NCI-H774 (cell line): ENCODE measurements around the gene EIF4H.
A peak's percentile ranks its signal among the peaks of the same experiment; 100 is the strongest.
"Not testable (repeated sequence)": the region's sequence is repeated elsewhere in the genome, so short reads cannot be mapped to it uniquely, and the experiment has no call there.

Experiments
- DNase-seq: peaks from one replicate; lab custom pipeline; 2025; lab: John Stamatoyannopoulos, UW

Gene EIF4H

DNA sequence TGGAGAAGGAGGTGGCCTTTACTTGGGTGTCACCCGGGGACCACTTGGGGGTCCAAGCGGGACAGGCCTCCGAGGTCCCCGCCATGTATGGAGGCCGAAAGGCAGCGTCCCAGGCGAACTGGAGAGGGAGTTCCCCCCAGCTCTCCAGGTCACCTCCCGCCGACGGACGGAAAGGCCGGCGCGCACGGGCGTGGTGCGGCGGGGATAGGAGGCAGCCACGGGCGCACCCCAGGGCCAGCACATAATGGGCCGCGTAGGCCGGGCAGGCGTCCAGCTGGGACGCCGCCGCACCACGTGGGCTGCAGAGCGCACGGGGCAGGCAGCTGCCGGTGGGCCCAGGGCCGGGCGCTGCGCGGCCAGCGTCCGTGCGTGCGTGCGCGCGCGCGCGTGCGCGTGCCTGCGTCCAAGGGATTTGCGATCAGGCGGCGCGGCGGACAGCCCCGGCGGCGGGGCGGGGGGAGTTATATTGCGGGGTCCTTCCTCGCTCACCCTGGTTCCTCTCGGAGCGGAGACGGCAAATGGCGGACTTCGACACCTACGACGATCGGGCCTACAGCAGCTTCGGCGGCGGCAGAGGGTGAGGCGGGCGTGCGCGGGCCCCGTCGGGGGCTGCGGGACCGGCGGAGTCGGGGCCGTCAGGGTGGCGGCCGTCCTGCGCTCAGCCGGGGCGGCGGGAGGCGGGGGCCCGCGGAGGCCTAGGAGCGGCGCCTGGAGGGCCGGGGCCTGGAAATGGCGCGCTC, at the start of gene EIF4H:
TSS of gene EIF4H (plus strand) at position 491 of the 740 bp plus-strand sequence. CDS start at position 519, 28 bp downstream.
- DNase-seq = peak; percentile 94

DNA sequence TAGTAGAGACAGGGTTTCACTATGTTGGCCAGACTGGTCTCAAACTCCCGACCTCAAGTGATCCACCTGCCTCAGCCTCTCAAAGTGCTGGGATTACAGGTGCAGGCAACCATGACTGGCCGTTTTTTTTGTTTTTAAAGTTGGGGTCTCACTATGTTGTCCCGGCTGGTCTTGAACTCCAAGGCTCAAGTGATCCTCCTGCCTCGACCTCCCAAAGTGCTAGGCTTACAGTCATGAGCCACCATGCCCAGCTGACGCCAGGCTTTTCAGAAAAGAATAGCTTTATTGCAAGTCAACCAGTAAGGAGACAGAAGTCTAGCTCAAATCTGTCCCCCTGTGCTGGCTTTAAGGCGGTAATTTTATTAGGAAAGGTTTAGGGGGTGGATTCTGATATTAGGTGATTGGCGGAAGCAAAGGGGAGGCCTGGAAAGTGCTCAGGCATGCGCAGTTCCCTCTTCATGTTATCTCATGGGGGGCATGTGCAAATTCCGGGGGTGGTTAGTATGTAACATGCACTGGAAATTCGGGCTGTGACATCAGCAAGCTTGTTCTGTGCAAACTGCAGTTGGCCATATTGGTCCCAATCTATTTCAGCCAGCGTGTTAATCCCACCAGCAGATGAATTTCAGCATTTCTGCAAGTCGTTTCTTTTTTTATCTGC, 47.8 kb upstream of the EIF4H start:
- DNase-seq = no peak

DNA sequence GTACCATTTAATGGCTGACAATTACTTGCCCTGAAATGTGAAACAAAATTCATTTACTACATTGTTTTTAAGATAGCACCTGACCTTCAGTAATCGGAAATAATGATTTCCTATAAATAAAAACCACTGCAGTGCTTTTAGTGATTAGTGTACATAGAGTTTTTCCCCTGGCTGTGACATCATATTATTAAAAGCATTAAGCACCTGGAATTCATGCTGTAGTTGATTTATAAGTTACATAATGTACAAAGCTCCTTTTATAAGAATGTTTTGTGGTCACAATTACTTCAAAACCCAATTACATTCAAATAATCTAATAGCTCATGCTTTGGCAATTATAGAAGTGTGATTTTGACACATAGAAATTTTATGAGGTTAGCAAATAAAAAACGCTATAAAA, 44.3 kb upstream of the EIF4H start:
- DNase-seq = peak; percentile 13

DNA sequence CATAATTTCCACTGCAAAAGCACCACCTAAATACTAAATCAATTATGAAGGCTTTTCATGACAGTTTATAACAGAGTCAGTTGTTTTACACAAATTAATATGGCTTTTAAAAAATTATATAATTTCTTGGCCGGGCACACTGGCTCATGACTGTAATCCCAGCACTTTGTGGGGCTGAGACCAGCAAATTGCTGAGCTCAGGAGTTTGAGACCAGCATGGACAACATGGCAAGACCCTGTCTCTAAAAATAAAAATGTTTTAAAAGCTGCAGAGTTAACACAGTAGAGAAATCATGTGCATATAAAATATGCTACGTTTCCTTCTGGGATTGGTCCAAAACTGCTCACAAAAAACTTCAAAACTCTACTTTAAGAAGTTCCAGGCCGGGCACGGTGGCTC, 43.6 kb upstream of the EIF4H start:
- DNase-seq = no peak

DNA sequence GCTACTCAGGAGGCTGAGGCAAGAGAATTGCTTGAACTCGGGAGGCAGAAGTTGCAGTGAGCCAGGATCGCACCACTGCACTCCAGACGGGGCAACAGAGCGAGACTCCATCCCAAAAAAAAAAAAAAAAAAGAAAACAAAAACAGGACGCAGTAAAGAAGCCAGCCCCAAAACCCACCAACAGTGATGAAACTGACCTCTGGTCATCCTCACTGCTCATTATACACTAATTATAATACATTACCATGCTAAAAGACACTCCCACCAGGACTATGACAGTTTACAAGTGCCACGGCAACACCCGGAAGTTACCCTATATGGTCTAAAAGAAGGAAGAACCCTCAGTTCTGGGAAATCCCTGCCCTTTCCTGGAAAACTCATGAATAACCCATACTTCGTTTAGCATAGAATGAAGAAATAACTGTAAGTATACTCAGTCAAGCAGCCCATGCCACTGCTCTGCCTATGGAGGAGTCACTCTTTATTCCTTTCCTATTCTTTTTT, 40.0 kb upstream of the EIF4H start:
- DNase-seq = no peak

DNA sequence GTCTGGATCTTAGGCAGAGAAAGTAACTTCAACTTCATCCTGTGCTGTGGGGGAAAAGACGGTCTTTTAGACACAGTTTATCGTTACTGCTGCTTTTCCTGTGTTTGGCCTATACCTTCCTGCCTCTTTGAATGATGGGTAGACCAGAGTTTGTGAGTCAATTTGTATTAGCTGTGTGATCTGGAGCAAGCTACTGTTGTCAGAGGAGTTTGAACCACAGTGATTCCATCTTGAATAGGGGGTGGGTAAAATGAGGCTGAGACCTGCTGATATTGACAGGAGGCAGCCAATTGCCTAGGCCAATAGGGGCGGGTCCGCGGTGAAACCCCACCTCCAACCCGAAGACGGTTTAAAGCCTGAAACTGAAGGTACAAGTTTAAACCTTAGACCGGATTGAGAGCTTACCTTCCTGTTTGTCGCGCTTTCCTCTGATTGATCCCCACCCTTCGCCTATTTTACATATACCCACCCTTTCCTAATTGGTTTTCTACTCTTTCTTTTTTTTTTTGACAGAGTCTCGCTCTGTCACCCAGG, 35.8 kb upstream of the EIF4H start:
- DNase-seq = no peak

DNA sequence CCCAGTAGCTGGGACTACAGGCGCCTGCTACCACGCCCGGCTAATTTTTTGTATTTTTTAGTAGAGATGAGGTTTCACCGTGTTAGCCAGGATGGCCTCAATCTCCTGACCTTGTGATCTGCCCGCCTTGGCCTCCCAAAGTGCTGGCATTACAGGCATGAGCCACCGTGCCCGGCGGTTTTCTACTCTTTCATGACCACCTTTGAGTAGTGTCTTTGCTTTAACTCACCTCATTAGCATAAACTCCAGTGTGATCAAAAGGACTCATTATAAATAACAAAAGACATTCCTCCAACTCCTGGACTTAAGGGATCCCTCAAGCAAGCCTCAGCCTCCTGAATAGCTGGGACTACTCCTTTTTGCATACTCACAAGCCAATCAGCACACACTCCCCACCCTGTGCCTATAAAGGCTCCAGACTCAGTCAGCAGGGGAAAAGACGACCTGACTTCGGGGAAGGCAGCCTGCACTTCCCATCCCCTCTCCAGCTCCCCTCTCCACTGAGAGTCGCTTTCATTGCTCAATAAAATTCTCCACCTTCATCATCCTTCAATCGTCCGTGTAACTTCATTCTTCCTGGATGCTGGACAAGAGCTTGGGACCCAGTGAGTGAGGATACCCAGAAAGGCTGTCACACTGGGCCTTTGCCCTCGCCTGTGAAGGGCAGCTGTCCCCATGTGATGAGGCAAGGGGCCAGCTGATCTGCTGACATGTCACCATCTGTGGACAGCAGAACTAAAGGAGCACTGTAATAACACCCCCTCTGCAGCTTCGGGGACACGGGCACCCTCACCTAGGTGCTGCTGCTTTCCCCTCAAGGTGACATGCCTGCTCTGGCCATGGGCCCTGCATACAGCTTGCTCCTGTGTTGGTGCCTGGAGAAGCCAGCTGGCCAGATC, 35.0 kb upstream of the EIF4H start:
- DNase-seq = no peak

DNA sequence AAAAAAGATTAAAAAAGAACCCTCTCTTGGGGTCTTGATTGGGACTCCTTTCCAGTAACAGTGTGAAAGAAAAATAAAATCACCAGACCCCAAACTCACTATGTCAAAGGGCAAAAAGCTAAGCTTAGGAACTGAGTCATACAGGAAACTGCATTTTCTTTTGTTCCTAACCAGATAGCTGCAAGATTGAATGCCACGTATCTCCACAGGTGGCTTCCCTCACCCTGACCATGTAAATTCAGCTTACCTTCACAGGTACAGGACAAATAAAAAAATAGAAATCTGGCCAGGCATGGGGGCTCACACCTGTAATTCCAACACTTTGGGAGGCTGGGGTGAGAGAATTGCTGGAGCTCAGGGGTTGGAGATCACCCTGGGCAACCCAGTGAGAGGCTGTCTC, 32.5 kb upstream of the EIF4H start:
- no peak for DNase-seq

DNA sequence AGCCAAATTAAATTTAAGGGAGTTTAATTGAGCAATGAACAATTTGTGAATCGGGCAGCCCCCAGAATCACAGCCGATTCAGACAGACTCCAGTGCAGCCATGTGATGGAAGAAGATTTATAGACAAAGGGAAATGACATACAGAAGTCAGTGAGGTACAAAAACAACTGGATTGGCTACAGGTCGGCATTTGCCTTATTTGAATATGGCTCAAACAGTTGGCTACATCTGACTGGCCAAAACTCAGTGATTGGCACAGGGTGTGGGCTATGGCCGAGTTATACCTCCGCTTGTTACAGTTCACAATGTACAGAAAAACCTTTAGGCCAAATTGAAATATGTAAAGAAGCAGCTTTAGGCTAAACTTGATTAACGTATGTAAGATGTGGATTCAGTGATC, 30.8 kb upstream of the EIF4H start:
- DNase-seq = no peak

DNA sequence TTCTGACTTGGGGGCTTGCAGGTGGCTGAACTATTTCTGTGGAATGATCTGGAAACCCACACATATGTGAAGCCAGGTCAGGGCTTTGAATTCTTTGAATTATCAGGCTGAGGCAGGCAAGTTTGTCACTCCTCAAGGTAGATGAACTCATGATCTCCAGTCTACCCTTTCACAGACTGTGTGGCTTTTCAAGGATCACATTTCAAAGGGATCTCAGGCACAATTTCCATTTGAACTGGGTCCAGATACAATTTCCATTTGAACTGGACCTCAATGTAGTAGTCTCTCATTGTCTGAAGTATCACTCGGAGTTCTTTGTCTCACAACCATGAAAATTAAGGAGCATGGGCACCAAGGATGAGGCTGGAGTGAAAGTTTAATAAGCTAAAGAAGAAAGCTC, 25.7 kb upstream of the EIF4H start:
- DNase-seq = no peak

DNA sequence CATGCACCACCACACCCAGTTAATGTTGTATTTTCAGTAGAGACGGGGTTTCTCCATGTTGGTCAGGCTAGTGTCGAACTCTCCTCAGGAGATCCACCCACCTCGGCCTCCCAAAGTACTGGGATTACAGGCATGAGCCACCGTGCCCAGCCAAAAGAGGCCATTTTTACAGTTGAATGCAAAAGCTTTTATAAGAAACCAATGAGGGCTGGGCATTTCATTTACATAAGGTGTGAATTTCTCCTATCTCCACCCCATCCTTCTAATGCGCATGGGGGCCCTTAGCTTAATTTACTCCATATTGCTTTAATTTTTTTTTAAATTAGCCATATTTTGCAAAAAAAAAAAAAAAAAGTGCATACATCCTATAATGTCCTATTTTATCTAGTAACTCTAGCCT, 25.1 kb upstream of the EIF4H start:
- DNase-seq = no peak

DNA sequence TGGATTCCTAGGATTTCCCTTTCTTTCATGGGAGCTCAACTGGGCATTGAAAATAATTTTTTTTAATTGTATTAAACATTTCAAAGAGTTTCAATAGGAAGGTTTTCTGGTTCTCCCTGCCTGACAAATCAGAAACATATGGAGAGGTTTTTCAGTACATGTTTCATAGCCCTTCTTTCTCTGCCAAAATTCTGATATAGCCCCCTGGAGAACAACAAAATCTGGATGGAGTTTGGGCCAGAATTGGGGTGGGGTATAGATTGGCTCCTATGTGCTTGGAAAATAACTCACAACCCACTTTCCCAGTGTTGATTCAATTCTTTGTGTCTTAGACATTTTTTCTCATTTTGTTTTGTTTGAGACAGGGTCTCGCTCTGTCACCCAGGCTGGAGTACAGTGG, 24.6 kb upstream of the EIF4H start:
- no peak for DNase-seq

DNA sequence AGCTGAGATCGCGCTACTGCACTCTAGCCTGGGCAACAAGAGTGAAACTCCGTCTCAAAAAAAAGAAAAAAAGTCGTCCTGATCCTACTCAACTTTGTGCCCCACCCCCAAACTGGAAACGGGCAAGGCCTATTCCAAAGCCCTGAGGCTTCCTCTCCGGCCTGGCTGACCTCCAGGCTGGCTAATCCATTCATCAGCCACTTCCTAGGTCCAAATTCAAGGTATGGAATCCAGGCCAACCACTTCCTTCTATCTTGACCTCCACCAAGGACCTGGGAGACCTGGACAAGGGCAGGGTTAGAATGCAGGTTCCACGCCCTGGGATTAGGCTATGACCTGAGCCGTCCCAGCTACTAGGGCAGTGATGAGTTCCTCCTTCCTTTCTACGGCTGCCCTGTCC, 20.4 kb upstream of the EIF4H start:
- no peak for DNase-seq

DNA sequence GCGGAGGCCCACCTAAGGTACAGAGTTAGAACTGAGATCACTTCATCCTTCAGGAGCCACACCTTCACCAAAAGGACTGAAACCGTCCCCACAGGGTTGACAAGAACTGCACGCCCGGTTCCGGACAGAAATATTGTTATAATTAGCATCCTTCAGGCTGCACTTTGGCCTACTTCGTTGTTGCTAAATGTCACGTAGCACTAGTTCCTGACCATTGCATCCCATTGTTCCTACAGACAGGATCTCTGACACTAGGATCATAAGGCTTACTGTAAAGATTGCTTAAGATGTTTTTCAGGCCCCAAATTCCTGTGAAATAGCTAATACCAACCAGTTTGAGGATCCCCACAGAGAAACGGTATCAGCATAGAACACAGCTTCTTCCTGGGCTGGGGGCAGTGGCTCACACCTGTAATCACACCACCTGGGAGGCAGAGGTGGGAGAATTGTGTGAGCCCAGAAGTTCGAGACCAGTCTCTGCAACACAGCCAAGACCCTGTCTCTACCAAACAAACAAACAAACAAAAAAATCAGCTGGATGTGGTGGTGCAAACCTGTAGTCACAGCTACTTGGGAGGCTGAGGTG, 18.3 kb upstream of the EIF4H start:
- DNase-seq = no peak

DNA sequence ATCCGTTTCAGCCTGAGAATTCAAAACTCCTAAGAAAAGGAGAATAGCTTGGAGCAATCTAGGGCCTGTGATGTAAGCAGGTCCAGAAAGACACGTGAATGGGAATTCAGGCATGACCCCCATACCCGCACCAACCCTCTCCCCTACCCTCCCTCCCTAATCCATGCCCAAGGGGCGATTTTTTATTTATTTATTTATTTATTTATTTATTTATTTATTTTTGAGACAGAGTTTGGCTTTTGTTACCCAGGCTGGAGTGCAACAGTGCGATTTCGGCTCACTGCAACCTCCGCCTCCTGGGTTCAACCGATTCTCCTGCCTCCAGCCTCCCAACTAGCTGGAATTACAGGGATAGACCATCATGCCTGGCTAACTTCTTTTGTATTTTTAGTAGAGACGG, 16.6 kb upstream of the EIF4H start:
- DNase-seq = no peak

DNA sequence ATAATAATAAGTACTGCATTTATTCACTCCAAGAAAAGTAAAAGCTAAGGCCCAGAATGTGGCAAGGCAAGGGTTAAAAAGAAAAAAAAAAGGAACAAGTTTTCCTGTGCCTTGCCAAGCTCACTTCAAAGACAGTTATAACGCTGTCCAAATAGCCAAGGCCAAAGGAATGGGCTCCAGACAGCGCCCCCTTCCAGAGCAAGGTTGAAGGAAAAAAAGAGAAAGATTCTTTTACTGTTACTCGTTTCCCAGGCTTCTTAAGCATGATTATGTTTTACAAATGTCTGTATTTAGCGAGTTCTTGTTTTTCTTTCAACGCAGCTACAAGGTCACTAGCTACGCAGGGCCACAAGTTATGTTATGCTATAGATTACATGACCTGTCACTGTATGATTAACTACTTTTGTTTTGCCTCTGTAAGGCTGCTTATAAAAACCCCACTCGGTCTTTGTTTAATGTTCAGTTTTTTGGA, 9.1 kb upstream of the EIF4H start:
- DNase-seq = no peak

DNA sequence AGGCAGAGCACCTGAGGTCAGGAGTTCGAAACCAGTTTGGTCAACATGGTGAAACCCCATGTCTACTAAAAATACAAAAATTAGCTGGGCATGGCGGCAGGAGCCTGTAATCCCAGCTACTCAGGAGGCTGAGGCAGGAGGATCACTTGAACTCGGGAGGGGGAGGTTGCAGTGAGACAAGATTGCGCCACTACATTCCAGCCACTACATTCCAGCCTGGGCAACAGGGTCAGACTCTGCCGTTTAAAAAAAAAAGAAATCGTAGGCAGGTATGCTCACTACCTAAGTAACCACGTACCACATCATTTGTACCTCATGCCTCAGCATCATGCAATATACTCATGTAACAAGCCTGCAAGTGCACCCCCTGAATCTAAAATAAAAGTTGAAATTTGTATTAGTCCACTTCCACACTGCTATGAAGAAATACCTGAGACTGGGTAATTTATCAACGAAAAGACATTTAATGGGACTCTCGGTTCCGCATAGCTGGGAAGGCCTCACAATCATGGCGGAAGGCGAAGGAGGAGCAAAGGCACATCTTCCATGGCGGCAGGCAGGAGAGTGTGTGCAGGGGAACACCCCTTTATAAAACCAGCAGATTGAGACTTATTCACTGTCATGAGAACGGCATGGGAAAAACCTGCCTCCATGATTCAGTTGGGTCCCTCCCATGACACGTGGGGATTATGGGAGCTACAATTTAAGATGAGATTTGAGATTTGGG, 8.1 kb upstream of the EIF4H start:
- no peak for DNase-seq

DNA sequence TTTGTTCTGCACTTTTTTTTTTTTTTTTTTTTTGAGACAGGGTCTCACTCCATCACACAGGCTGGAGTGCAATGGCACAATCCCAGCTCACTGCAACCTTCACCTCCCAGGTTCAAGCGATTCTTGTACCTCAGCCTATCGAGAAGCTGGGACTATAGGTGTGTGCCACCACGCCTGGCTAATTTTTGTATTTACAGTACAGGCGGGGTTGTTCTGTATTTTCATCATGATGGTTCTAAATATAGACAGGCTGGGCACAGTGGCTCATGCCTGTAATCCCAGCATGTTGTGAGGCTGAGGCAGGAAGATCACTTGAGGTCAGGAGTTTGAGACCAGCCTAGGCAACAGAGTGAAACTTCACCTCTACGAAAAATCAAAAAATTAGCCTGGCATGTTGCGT, 6.8 kb upstream of the EIF4H start:
- not testable (repeated sequence) for DNase-seq

DNA sequence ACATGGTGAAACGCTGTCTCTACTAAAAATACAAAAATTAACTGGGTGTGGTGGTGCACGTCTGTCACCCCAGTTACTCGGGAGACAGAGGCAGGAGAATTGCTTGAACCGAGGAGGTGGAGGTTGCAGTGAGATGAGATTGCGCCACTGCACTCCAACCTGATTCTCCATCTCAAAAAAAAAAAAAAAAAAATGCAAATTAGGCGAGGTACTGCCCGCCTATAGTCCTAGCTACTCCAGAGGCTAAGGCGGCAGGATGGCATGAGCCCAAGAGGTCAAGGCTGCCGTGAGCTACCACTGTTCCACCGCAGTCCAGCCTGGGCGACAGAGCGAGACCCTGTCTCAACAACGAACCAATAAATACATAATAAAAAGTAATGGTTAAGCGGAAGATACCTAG, 1.1 kb upstream of the EIF4H start:
- peak; percentile 14 for DNase-seq

DNA sequence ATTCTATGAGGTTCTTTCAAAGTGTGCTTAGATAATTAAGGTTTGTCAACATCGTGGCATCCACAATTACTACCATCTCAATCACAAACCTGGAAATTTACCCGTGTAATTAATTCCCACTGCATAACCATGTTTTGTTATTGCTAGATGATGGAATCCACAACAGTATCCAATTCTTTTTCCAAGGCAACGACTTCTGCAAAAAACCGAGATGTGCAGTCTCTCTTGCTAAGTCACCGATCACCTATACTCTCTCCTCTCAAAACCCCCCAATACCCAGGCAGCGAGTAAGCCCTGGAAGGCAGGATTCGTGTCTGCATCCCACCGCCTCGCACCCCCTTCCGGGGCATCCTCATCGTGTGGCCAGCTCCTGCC, 678 bp upstream of the EIF4H start:
- no peak for DNase-seq

DNA sequence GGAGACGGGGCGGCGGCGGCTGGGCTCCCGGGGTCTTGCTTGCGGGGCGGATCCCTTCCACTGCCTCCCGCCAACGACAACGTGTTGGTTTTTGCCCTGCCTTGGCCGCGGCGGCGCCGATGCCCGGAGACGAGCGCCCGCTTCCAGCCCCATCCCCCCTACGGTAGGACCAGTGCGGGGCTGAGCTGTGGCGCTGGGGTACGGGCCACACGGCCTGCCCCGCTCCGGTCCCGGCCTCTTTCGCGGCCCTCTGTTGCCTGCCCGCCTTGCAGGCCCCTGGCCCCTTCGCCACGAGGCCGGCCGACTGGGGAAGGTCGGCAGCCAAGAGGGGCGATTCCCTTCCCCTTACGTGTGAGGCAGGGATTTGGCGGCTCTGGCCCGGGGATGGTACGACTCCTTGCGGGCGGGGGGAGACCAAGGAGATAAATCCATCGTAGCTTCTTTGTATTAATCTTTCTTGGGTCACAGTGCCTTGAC, 488 bp downstream of the EIF4H start:
- DNase-seq = no peak
